ENCODE data around the gene CRACDL. TPM values are rescaled to one million over a fixed set of nuclear protein-coding genes. Genes with fewer than 3 reads are reported as not detected.

CRACDL gene
- total RNA-seq, 2 experiments from 2014 or later = 0.36 to 1.5 TPM

GRCh38 chr2:98893911-98894321, 42.1 kb downstream of the CRACDL start:
- Histone ChIP-seq H3K4me3 (ENCODE audit: low read length) (no peak overlapping the region), H3K4me1 (ENCODE audit: insufficient read depth, low read length) (no peaks in the 10 kb centered on the region), H3K36me3 (ENCODE audit: insufficient read depth, low read length) (no peaks in the 10 kb centered on the region), H3K9me3 (ENCODE audit: control insufficient read depth in 1 of 2, insufficient read depth in 1 of 2, low read length in 2 of 2) (peaks cover 0 to under 1% of the 10 kb centered on the region in 2 experiments), H3K27ac (ENCODE audit: low read depth in 1 of 2, low read length in 2 of 2) (no peak overlapping the region), H3K27me3 (ENCODE audit: control insufficient read depth in 1 of 2, insufficient read depth in 2 of 2, low read length in 2 of 2) (no peaks in the 10 kb centered on the region)
- Mint-ChIP-seq H3K9me3 (no peaks in the 10 kb centered on the region), H3K36me3 (ENCODE audit: low read depth) (no peaks in the 10 kb centered on the region), H3K27me3 (no peaks in the 10 kb centered on the region), H3K4me3 (no peak overlapping the region), H3K4me1 (ENCODE audit: low read depth) (no peaks in the 10 kb centered on the region), H3K27ac (no peak overlapping the region)
- intact Hi-C loops (cut with DNase I, micrococcal nuclease) = no loop called here
- TF ChIP-seq CTCF (IDR thresholded peaks at IDR 0.05) = no peak
- ATAC-seq (ENCODE audit: poor library complexity) (no peak), DNase-seq (no peak)
- ChIA-PET POLR2A (no interaction called here), CTCF (no interaction called here)

- no peaks in the 10 kb centered on the region for H3K36me3 ChIP-seq (ENCODE audit: insufficient read depth, low read length)
- ChIA-PET CTCF (no interaction called here), POLR2A (no interaction called here)
- H3K4me1 ChIP-seq (ENCODE audit: insufficient read depth, low read length) = no peaks in the 10 kb centered on the region
- H3K4me3 Mint-ChIP-seq = no peak overlapping the region
- H3K27ac ChIP-seq (ENCODE audit: low read depth in 1 of 2, low read length in 2 of 2) = no peak overlapping the region
- H3K27me3 ChIP-seq (ENCODE audit: control insufficient read depth in 1 of 2, insufficient read depth in 2 of 2, low read length in 2 of 2) = no peaks in the 10 kb centered on the region
- no peak overlapping the region for H3K27ac Mint-ChIP-seq
- no peak for TF ChIP-seq CTCF (IDR thresholded peaks at IDR 0.05)
- no peak overlapping the region for H3K4me3 ChIP-seq (ENCODE audit: low read length)
- H3K27me3 Mint-ChIP-seq = no peaks in the 10 kb centered on the region
- ATAC-seq (ENCODE audit: poor library complexity) (no peak), DNase-seq (no peak)
- peaks cover under 1 to 4% of the 10 kb centered on the region in 2 experiments for H3K9me3 ChIP-seq (ENCODE audit: control insufficient read depth in 1 of 2, insufficient read depth in 1 of 2, low read length in 2 of 2)
- H3K36me3 Mint-ChIP-seq (ENCODE audit: low read depth) = no peaks in the 10 kb centered on the region
- no peaks in the 10 kb centered on the region for H3K4me1 Mint-ChIP-seq (ENCODE audit: low read depth)
- intact Hi-C loops (cut with DNase I, micrococcal nuclease) = no loop called here
- H3K9me3 Mint-ChIP-seq = no peaks in the 10 kb centered on the region
These were observed 43.2 kb downstream of the CRACDL start for GRCh38 chr2:98892871-98893270.

- Histone ChIP-seq H3K9me3 (ENCODE audit: control insufficient read depth in 1 of 2, insufficient read depth in 1 of 2, low read length in 2 of 2) (peaks cover 8 to 11% of the 10 kb centered on the region in 2 experiments), H3K4me3 (ENCODE audit: low read length) (no peak overlapping the region), H3K27ac (ENCODE audit: low read depth in 1 of 2, low read length in 2 of 2) (no peak overlapping the region), H3K4me1 (ENCODE audit: insufficient read depth, low read length) (no peaks in the 10 kb centered on the region), H3K27me3 (ENCODE audit: control insufficient read depth in 1 of 2, insufficient read depth in 2 of 2, low read length in 2 of 2) (no peaks in the 10 kb centered on the region), H3K36me3 (ENCODE audit: insufficient read depth, low read length) (no peaks in the 10 kb centered on the region)
- ATAC-seq (ENCODE audit: poor library complexity) = no peak
- no peak overlapping the region for H3K4me3 Mint-ChIP-seq
- peaks cover 4% of the 10 kb centered on the region for H3K36me3 Mint-ChIP-seq (ENCODE audit: low read depth)
- ChIA-PET CTCF (no interaction called here), POLR2A (no interaction called here)
- TF ChIP-seq CTCF (IDR thresholded peaks at IDR 0.05) = no peak
- H3K4me1 Mint-ChIP-seq (ENCODE audit: low read depth) = no peaks in the 10 kb centered on the region
- peaks cover 6% of the 10 kb centered on the region for H3K9me3 Mint-ChIP-seq
- peaks cover 4% of the 10 kb centered on the region for H3K27me3 Mint-ChIP-seq
- no peak overlapping the region for H3K27ac Mint-ChIP-seq
- intact Hi-C loops (cut with DNase I, micrococcal nuclease) = no loop called here
- no peak for DNase-seq
These were observed 44.4 kb downstream of the CRACDL start for GRCh38 chr2:98891591-98891990.

All from CD4-positive, alpha-beta T cell (primary cell).